T-helper 22 cell (primary cell): ENCODE measurements around the gene KCNJ10.
A peak's percentile ranks its signal among the peaks of the same experiment; 100 is the strongest.
"Not testable (repeated sequence)": the region's sequence is repeated elsewhere in the genome, so short reads cannot be mapped to it uniquely, and the experiment has no call there.

ENCODE experiments used
- DNase-seq: peaks from one replicate; pipeline ENCODE4 v3.0.0-alpha.2; 2020; ENCODE audit warnings: low read depth

The KCNJ10 gene

GRCh38 chr1:160061369-160062229 lies 8.4 kb downstream of the KCNJ10 start:
- DNase-seq, result no peak

- DNase-seq, result no peak
These were observed 11.9 kb downstream of the KCNJ10 start for GRCh38 chr1:160058087-160058486.

GRCh38 chr1:160056648-160057169 lies 13.3 kb downstream of the KCNJ10 start:
- no peak for DNase-seq

- DNase-seq, result no peak
These were observed 16.2 kb downstream of the KCNJ10 start for GRCh38 chr1:160053548-160054365.

GRCh38 chr1:160052936-160053335 lies 17.0 kb downstream of the KCNJ10 start:
- no peak for DNase-seq

- no peak for DNase-seq
These were observed 19.3 kb downstream of the KCNJ10 start for GRCh38 chr1:160050619-160051018.

- not testable (repeated sequence) for DNase-seq
These were observed 19.8 kb downstream of the KCNJ10 start for GRCh38 chr1:160050182-160050581.

GRCh38 chr1:160049101-160049500 lies 20.9 kb downstream of the KCNJ10 start:
- no peak for DNase-seq

- no peak for DNase-seq
These were observed 21.6 kb downstream of the KCNJ10 start for GRCh38 chr1:160048335-160048734.

GRCh38 chr1:160047111-160047991 lies 22.6 kb downstream of the KCNJ10 start:
- no peak for DNase-seq

GRCh38 chr1:160046494-160047110 lies 23.4 kb downstream of the KCNJ10 start:
- DNase-seq, result no peak

GRCh38 chr1:160045653-160046052 lies 24.3 kb downstream of the KCNJ10 start:
- DNase-seq, result no peak

- DNase-seq, result no peak
These were observed 26.4 kb downstream of the KCNJ10 start for GRCh38 chr1:160043543-160043942.

- DNase-seq, result no peak
These were observed 29.5 kb downstream of the KCNJ10 start for GRCh38 chr1:160040476-160040875.

- no peak for DNase-seq
These were observed 37.7 kb downstream of the KCNJ10 start for GRCh38 chr1:160032165-160032820.

GRCh38 chr1:160031365-160032164 lies 38.4 kb downstream of the KCNJ10 start, which contains the start of gene PIGM:
Gene PIGM, minus strand, starts transcription at chr1:160031990. Its CDS starts 251 bp downstream, at chr1:160031739.
- DNase-seq, result peak; percentile 91

- no peak for DNase-seq
These were observed 39.1 kb downstream of the KCNJ10 start for GRCh38 chr1:160030657-160031364.

- DNase-seq, result no peak
These were observed 41.5 kb downstream of the KCNJ10 start for GRCh38 chr1:160028426-160028825.

GRCh38 chr1:160025314-160025713 lies 44.6 kb downstream of the KCNJ10 start:
- no peak for DNase-seq
